Fibroblast of the aortic adventitia (primary cell): ENCODE results near the gene SPDYE4. TPM values are rescaled to one million over a fixed set of nuclear protein-coding genes. Genes with fewer than 3 reads are reported as not detected.

ENCODE experiments used
- DNase-seq: peaks from one replicate; pipeline ENCODE4 v3.0.0-alpha.2; 2010; ENCODE audit warnings: low read depth
- H3K4me3 ChIP-seq: 2 replicates; pipeline ENCODE4 v1.5.1; 2011; ENCODE audit warnings: low read depth, mild to moderate bottlenecking, control low read depth, low read length, moderate library complexity
- total RNA-seq: library from RNA; depleted of rRNA; stranded (reverse); fragments of >200 nt; gene quantifications from 2 replicates; pipeline ENCODE4 v1.2.3, GENCODE V29; 2012; ENCODE audit warnings: low replicate concordance
- TF ChIP-seq, protein P1 (sequence below): IDR thresholded peaks from 2 replicates; pipeline ENCODE4 v1.5.1; 2011; ENCODE audit warnings: mild to moderate bottlenecking, low read length, control low read depth, inconsistent platforms; ENCODE audit not compliant: insufficient read depth

SPDYE4 gene
- total RNA-seq, 1 donor: not detected

DNA sequence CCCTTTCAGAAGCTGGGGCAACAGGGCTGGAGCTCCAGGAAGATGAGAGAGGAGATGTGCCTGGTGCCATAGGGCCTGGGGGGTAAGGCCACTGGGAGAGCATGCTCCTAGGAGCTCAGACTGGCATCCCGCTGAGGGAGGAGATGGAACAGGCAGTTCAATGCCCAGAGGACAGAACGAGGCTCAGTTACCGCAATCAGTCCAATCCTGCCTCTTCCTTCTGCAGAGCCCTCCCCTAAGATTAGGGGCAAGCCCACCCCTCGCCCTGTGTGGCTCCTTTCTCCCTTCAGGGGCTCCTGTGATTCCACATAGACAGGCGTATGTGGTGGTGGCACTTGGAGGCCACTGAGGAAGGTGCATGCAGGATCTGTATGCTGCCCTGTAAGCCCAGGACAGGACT is 16.1 kb downstream of the SPDYE4 start:
- no peak for DNase-seq
- H3K4me3 ChIP-seq: no peak overlapping the region
- TF ChIP-seq, protein P1, sequence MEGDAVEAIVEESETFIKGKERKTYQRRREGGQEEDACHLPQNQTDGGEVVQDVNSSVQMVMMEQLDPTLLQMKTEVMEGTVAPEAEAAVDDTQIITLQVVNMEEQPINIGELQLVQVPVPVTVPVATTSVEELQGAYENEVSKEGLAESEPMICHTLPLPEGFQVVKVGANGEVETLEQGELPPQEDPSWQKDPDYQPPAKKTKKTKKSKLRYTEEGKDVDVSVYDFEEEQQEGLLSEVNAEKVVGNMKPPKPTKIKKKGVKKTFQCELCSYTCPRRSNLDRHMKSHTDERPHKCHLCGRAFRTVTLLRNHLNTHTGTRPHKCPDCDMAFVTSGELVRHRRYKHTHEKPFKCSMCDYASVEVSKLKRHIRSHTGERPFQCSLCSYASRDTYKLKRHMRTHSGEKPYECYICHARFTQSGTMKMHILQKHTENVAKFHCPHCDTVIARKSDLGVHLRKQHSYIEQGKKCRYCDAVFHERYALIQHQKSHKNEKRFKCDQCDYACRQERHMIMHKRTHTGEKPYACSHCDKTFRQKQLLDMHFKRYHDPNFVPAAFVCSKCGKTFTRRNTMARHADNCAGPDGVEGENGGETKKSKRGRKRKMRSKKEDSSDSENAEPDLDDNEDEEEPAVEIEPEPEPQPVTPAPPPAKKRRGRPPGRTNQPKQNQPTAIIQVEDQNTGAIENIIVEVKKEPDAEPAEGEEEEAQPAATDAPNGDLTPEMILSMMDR: no peak

DNA sequence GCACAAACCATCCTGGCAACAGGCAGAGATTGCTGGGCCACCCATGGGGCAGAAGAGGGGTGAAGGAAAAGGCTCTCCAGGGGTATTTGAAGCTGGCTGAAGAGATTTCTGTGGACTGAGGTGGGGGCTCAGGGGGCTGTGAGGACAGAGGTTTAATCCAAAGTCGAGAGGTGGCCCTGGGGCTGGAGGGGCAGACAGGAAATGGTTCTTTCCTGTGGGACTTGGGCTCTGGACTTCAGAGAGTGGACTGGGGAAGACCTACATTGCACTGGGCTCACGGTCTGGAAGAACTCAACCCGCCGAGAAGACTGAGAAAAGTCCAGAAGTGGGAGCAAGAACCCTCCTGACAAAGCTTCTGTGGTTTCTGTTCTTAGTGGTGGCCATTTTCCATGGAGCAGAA is 16.6 kb downstream of the SPDYE4 start:
- TF ChIP-seq, protein P1: no peak
- H3K4me3 ChIP-seq: no peak overlapping the region
- DNase-seq: no peak

DNA sequence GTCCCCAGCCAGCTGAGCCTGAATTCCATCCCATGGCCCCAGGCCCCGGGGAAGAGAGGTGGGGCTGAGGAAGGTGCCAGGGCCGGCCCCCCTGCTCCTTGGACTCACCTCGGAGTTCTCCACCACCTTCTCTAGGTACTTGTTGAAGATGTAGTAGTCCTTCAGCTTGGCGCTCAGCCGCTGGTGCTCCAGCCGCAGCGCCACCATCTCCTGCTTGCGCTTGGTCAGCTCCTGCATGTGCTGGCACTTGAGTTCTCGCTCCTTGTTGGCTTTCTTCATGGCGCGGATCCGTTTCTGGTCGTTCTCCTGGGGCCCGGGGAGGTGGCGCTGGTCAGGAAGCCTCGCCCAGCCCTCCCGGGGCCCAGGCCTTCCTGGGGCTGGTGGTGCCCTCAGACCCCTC is 17.0 kb downstream of the SPDYE4 start:
- TF ChIP-seq, protein P1: no peak
- no peak overlapping the region for H3K4me3 ChIP-seq
- no peak for DNase-seq

DNA sequence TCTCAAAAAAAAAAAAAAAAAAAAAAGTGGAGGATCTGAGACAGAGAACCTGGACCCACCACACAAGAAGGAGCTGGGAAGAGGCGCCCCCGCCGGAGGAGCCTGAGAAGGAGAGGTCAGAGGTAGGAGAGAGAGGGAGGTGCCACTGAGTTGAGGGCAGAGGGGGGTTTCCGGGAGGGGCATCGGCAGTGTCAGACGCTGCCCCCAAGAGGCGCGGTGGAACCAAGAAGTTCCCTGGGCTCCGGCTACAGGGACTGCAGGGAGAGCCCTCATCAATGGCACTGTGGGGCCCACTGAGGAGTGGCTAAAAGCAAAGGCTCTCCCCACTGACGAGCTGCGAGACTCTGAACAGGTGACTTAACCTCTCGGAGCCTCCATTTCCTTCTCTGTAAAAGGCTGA is 17.9 kb downstream of the SPDYE4 start:
- no peak for DNase-seq
- H3K4me3 ChIP-seq: no peak overlapping the region
- TF ChIP-seq, protein P1: no peak

DNA sequence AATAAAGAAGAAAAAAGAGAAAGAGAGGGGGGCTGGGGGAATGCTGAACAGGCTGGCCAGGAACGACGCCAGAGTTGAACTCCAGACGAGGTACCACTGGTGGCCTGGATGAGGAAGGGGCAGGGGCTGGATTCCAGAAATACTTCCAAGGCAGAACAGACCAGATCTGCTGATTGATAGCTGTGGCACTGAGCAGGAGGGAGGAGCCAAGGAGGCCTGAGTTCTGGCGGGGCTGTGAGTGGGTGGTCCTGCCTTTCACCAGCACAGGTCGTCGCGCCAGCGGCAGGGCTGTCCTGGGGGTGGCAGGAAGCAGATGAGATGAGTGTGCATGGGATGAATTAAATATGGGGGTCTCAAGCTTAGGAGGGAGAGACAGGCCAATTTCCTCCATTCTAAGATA is 19.2 kb downstream of the SPDYE4 start:
- H3K4me3 ChIP-seq: no peak overlapping the region
- TF ChIP-seq, protein P1: no peak
- DNase-seq: no peak

DNA sequence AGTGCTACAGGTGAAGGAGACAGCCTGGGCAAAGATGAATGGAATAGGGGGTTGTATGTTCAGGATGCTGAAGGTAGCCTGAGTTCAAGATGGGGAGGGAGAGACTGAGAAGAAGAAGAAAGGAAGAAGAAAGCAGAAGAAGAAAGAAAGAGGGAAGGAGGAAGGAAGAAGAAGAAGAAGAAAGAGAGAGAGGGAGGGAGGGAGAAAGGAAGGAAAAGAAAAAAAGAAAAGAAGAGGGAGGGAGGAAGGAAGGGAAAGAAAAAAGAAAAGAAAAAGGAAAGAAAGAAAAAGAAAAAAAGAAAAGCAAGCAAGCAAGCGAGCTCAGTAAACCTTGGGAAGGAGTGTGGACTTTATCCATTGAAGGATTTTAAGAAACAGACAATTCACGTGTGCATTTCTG is 21.6 kb downstream of the SPDYE4 start:
- TF ChIP-seq, protein P1: no peak
- no peak overlapping the region for H3K4me3 ChIP-seq
- DNase-seq: no peak

DNA sequence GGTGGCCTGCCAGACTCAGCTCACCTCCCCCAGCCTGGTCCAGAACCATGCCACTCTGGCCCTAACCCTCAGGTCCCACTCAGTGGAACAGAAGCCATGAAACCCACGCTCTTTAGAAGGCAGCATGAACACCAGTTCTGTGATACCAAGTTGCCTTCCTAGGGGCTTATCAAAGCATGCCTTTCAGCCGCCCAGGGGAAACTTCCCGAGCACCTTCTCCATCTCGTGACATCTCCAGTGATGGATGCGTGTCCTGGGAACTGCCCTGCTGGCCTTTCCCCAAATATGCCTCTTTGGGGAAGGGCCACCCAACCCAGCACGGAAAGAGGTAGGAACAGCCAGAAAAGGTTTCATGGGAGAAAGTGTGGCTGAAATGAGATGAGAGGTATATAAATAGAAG is 22.0 kb downstream of the SPDYE4 start:
- DNase-seq: no peak
- no peak overlapping the region for H3K4me3 ChIP-seq
- TF ChIP-seq, protein P1: no peak
